DOHH2 (cell line): ENCODE measurements around the gene DHH.

Experiments used
- H3F3A ChIP-seq: fragments of 200-600 bp; sonication (generic), shearing (Covaris generic); 2 replicates; pipeline ENCODE4 v1.6.0; 2016; ENCODE audit warnings: antibody characterized with exemption, mild to moderate bottlenecking; ENCODE audit not compliant: control insufficient read depth, insufficient read depth
- H3K27ac ChIP-seq: fragments of 200-600 bp; sonication (generic); 2 replicates; pipeline ENCODE4 v1.5.1; 2014; ENCODE audit warnings: low read depth, mild to moderate bottlenecking, low read length, moderate library complexity
- H3K27me3 ChIP-seq: fragments of 200-600 bp; sonication (generic); 2 replicates; pipeline ENCODE4 v1.6.1; 2014; ENCODE audit warnings: mild to moderate bottlenecking, low read length, mixed read lengths; ENCODE audit not compliant: control insufficient read depth
- H3K36me3 ChIP-seq: fragments of 200-600 bp; sonication (generic); 2 replicates; pipeline ENCODE4 v1.6.1; 2014; ENCODE audit warnings: mild to moderate bottlenecking, low read length, moderate library complexity, mixed read lengths; ENCODE audit not compliant: control insufficient read depth
- H3K4me1 ChIP-seq: fragments of 200-600 bp; sonication (generic); 2 replicates; pipeline ENCODE4 v1.6.1; 2014; ENCODE audit warnings: mild to moderate bottlenecking, low read length, mixed read lengths; ENCODE audit not compliant: control insufficient read depth
- H3K4me2 ChIP-seq: fragments of 200-600 bp; sonication (generic); 2 replicates; pipeline ENCODE4 v1.6.0; 2014; ENCODE audit warnings: mild to moderate bottlenecking, low read length, moderate library complexity
- H3K4me3 ChIP-seq: fragments of 200-600 bp; sonication (generic); 2 replicates; pipeline ENCODE4 v1.5.1; 2014; ENCODE audit warnings: mild to moderate bottlenecking, low read length, mixed read lengths
- H3K79me2 ChIP-seq: fragments of 200-600 bp; sonication (generic); 2 replicates; pipeline ENCODE4 v1.6.1; 2014; ENCODE audit warnings: mild to moderate bottlenecking, low read length, mixed read lengths; ENCODE audit not compliant: control insufficient read depth
- H3K9me2 ChIP-seq: fragments of 200-600 bp; sonication (generic); replicated peaks from 2 replicates; pipeline ENCODE4 v1.6.1; 2014; ENCODE audit warnings: mild to moderate bottlenecking, low read length, mixed read lengths; ENCODE audit not compliant: control insufficient read depth
- H3K9me3 ChIP-seq: fragments of 200-600 bp; sonication (generic); 2 replicates; pipeline ENCODE4 v1.6.1; 2014; ENCODE audit warnings: antibody characterized with exemption, low read length, mixed read lengths; ENCODE audit not compliant: control insufficient read depth, insufficient read depth
- H4K20me1 ChIP-seq: fragments of 200-600 bp; sonication (generic); 2 replicates; pipeline ENCODE4 v1.6.0; 2014; ENCODE audit warnings: low read depth, mild to moderate bottlenecking, antibody characterized with exemption, low read length, moderate library complexity; ENCODE audit not compliant: control insufficient read depth, insufficient read depth
- EZH2phosphoT487 ChIP-seq: fragments of 200-600 bp; sonication (generic); IDR thresholded peaks from 2 replicates; pipeline ENCODE4 v1.6.1; 2017; ENCODE audit warnings: borderline replicate concordance, mild to moderate bottlenecking, antibody characterized with exemption, low read length, moderate library complexity, mixed read lengths
- TF ChIP-seq, protein P1 (sequence below): fragments of 200-600 bp; sonication (generic); IDR thresholded peaks from one replicate; pipeline ENCODE4 v1.5.1; 2014; ENCODE audit warnings: antibody characterized with exemption, mild to moderate bottlenecking, low read depth, low read length; ENCODE audit not compliant: poor library complexity, severe bottlenecking

The DHH gene

DNA sequence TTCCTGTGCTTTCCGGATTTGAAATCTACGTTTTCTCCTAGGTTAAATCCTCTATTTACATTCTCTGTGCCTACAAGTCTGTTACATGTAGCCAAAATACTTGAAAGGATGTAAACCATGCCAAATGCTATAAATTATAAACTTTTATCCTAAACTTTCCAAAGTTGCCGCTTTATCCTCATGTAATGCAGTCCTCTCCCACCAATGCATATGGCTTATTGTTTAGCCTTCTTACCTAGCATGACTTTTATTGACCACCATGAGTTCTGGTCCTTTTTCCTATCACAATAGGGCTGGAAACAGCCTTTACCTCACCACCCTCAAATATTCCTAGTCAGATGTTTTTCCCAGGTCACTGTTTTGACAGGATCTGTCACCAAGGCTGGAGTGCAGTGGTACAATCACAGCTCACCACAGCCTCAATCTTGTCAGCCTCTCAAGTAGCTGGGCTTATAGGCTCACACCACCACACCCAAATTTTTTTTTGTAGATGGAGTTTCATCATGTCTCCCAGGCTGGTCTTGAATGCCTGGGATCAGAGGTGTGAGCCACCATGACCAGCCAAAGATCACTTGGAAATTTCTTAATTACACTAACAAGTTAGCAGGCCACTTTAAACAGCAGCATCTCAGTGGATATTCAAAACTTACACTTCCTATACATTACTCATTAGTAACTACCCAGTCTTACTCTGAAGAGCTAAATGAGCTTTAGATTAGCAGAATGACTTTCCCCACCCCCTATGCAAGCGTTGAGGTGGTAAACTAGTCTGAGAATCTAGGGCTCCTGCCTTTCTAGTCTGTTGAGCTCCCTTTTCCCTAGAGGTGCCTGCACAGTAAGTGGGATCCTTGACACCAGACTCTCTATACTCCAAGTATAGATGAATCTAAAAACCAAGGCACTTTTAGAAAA is 32.5 kb upstream of the DHH start:
- Histone ChIP-seq H3K4me3 (no peak overlapping the region), H3K9me2 (no peaks in the 10 kb centered on the region), H3K79me2 (peaks cover 28% of the 10 kb centered on the region), H3K4me2 (no peak overlapping the region), H3K27me3 (peaks cover 2% of the 10 kb centered on the region; the same call in 1 of the 2 replicates), H4K20me1 (peaks cover 14% of the 10 kb centered on the region), H3K36me3 (peaks cover 39% of the 10 kb centered on the region), H3K27ac (no peak overlapping the region), H3K9me3 (no peaks in the 10 kb centered on the region), H3F3A (peaks cover 53% of the 10 kb centered on the region), H3K4me1 (peaks cover 21% of the 10 kb centered on the region)
- TF ChIP-seq EZH2phosphoT487 = no peak
- TF ChIP-seq, protein P1, sequence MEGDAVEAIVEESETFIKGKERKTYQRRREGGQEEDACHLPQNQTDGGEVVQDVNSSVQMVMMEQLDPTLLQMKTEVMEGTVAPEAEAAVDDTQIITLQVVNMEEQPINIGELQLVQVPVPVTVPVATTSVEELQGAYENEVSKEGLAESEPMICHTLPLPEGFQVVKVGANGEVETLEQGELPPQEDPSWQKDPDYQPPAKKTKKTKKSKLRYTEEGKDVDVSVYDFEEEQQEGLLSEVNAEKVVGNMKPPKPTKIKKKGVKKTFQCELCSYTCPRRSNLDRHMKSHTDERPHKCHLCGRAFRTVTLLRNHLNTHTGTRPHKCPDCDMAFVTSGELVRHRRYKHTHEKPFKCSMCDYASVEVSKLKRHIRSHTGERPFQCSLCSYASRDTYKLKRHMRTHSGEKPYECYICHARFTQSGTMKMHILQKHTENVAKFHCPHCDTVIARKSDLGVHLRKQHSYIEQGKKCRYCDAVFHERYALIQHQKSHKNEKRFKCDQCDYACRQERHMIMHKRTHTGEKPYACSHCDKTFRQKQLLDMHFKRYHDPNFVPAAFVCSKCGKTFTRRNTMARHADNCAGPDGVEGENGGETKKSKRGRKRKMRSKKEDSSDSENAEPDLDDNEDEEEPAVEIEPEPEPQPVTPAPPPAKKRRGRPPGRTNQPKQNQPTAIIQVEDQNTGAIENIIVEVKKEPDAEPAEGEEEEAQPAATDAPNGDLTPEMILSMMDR = no peak

DNA sequence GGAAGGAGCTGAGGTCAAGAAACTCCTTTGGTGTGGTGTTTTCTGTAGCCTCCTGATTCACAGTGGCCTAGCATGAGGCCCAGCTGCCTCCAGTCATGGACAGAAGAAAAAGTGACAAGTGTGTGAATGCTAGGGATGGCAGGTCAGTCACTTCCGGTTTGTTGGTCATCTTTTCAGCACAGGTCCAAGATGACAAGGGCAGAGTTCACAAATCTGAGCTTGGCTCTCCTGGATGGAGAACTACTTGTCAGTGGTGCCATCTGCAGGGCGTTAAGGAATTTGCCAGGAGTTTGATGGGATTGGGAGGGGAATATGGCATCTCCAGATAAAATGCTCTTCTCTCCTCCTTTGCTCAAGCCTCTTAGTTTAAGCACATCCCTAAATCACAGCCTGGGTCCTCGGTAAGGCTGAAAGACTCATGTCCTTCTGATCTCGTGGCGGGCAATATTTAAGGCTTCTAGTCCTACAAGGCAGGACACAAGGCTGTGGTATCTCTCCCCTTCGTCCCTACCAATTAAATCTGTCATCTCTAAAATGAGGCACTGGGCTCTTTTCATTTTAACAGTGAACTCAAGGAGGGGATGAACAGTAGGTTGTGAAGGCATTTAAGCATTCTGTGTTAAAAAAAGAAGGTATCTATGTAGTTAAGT is 26.6 kb upstream of the DHH start:
- H3K27ac ChIP-seq = no peak overlapping the region
- no peaks in the 10 kb centered on the region for H3K9me3 ChIP-seq
- H3K79me2 ChIP-seq = no peaks in the 10 kb centered on the region
- H3K9me2 ChIP-seq = no peaks in the 10 kb centered on the region
- no peaks in the 10 kb centered on the region for H4K20me1 ChIP-seq
- TF ChIP-seq, protein P1 = peak; percentile 39
- TF ChIP-seq EZH2phosphoT487 = no peak
- no peaks in the 10 kb centered on the region for H3K27me3 ChIP-seq
- H3F3A ChIP-seq = peaks cover 9% of the 10 kb centered on the region
- H3K4me3 ChIP-seq = no peak overlapping the region
- no peak overlapping the region for H3K4me2 ChIP-seq
- no peaks in the 10 kb centered on the region for H3K4me1 ChIP-seq
- no peaks in the 10 kb centered on the region for H3K36me3 ChIP-seq

- Histone ChIP-seq H4K20me1 (no peaks in the 10 kb centered on the region), H3K27me3 (no peaks in the 10 kb centered on the region), H3K36me3 (no peaks in the 10 kb centered on the region), H3K4me2 (peak overlapping the region; percentile 94), H3K4me1 (peaks cover 25% of the 10 kb centered on the region), H3K9me3 (no peaks in the 10 kb centered on the region), H3K9me2 (no peaks in the 10 kb centered on the region), H3F3A (no peaks in the 10 kb centered on the region), H3K4me3 (peak overlapping the region; percentile 94), H3K27ac (no peak overlapping the region), H3K79me2 (peaks cover 10% of the 10 kb centered on the region; the same call in 1 of the 2 replicates)
- TF ChIP-seq EZH2phosphoT487 = no peak
- TF ChIP-seq, protein P1 = no peak
These were observed 16.6 kb upstream of the DHH start for GRCh38 chr12:49111206-49111605.
